ENCODE results near the gene AUH. TPM values are rescaled to one million over a fixed set of nuclear protein-coding genes. Genes with fewer than 3 reads are reported as not detected.

AUH gene
- total and polyA plus RNA-seq, 10 of the 15 experiments (the other 5 are each of a cell fraction or from before 2014, with no cell fraction given): 1.7 to 7.3 (median 4.6) TPM

- TF ChIP-seq POU2F2 (IDR thresholded peaks at IDR 0.05; ENCODE audit: borderline replicate concordance, low read depth, low read length): no peak
- TF ChIP-seq E2F8 (IDR thresholded peaks at IDR 0.05; ENCODE audit: low read depth, partially characterized antibody): no peak
- no peak for TF ChIP-seq KDM1A (IDR thresholded peaks at IDR 0.05; ENCODE audit: borderline replicate concordance)
- no peak for TF ChIP-seq NR2C2 (IDR thresholded peaks at IDR 0.05; ENCODE audit: borderline replicate concordance, control insufficient read depth, insufficient read length, low read depth)
- TF ChIP-seq MXI1 (IDR thresholded peaks at IDR 0.05; ENCODE audit: low read depth, low read length): no peak
- no peak for TF ChIP-seq ZNF207 (IDR thresholded peaks at IDR 0.05; ENCODE audit: borderline replicate concordance)
- no peak for TF ChIP-seq RAD51 (IDR thresholded peaks at IDR 0.05)
- no peak for TF ChIP-seq BACH1 (IDR thresholded peaks at IDR 0.05; ENCODE audit: borderline replicate concordance)
- TF ChIP-seq BHLHE40 (IDR thresholded peaks at IDR 0.05; ENCODE audit: borderline replicate concordance in 1 of 2, low read depth in 2 of 2, low read length in 1 of 2): peak in 1 of 2 experiments; percentile 35; a peak in 2 of 4 replicates
- 0 out of 2 replicates have a peak, but pooled peaks have one; percentile 13 for TF ChIP-seq CHD2 (IDR thresholded peaks at IDR 0.05; ENCODE audit: borderline replicate concordance, low read depth, low read length)
- TF ChIP-seq ATF2 (IDR thresholded peaks at IDR 0.05; ENCODE audit: low read length): no peak
- TF ChIP-seq ZBED1 (IDR thresholded peaks at IDR 0.05; ENCODE audit: borderline replicate concordance): no peak
- TF ChIP-seq ZNF687 (IDR thresholded peaks at IDR 0.05): peak; percentile 82
- no peak for TF ChIP-seq CEBPZ (IDR thresholded peaks at IDR 0.05; ENCODE audit: low read depth, low read length)
- no peak for TF ChIP-seq CHD4 (IDR thresholded peaks at IDR 0.05)
- no peak for TF ChIP-seq SP1 (IDR thresholded peaks at IDR 0.05; ENCODE audit: low read depth, low read length)
These were observed 167.9 kb downstream of the AUH start (continued) for GRCh38 chr9:91193658-91194391.
